ENCODE measurements around the gene CDK17. TPM values are rescaled to one million over a fixed set of nuclear protein-coding genes. Genes with fewer than 3 reads are reported as not detected.
A peak's percentile ranks its signal among the peaks of the same experiment; 100 is the strongest.
"Not testable (repeated sequence)": the region's sequence is repeated elsewhere in the genome, so short reads cannot be mapped to it uniquely, and the experiment has no call there.

CDK17 gene
- total RNA-seq, 3 donors from 2014 or later: 47.7 to 113 (median 81.0) TPM

- DNase-seq (ENCODE audit: low spot score in 2 of 2): no peak
- intact Hi-C loops (cut with DNase I; ENCODE audit: low total_unique reads): no loop called here
- no peak for TF ChIP-seq POLR2A (IDR thresholded peaks at IDR 0.05)
- no peak for TF ChIP-seq CTCF (IDR thresholded peaks at IDR 0.05)
- TF ChIP-seq POLR2AphosphoS5 (IDR thresholded peaks at IDR 0.05): no peak
- no peak overlapping the region for H3K27ac ChIP-seq
- peaks cover 0 to 6% of the 10 kb centered on the region in 2 donors for H3K4me1 ChIP-seq
- no peaks in the 10 kb centered on the region for H3K36me3 ChIP-seq
- H3K9me3 ChIP-seq: no peaks in the 10 kb centered on the region
- H3K4me3 ChIP-seq: no peak overlapping the region
- H3K27me3 ChIP-seq: no peaks in the 10 kb centered on the region
Measured at GRCh38 chr12:96327346-96327745, 72.9 kb downstream of the CDK17 start.

- no peak for DNase-seq (ENCODE audit: low spot score in 2 of 2)
- intact Hi-C loops (cut with DNase I; ENCODE audit: low total_unique reads): no loop called here
- peaks cover 0 to 6% of the 10 kb centered on the region in 2 donors for H3K4me1 ChIP-seq
- H3K4me3 ChIP-seq: no peak overlapping the region
- no peaks in the 10 kb centered on the region for H3K27me3 ChIP-seq
- H3K27ac ChIP-seq: no peak overlapping the region
- H3K36me3 ChIP-seq: no peaks in the 10 kb centered on the region
- TF ChIP-seq POLR2A (IDR thresholded peaks at IDR 0.05) (no peak), CTCF (IDR thresholded peaks at IDR 0.05) (no peak), POLR2AphosphoS5 (IDR thresholded peaks at IDR 0.05) (no peak)
- no peaks in the 10 kb centered on the region for H3K9me3 ChIP-seq
Measured at GRCh38 chr12:96326628-96327227, 73.5 kb downstream of the CDK17 start.

- intact Hi-C loops (cut with DNase I; ENCODE audit: low total_unique reads): no loop called here
- no peak for DNase-seq (ENCODE audit: low spot score in 2 of 2)
- H3K4me1 ChIP-seq: peaks cover 0 to 6% of the 10 kb centered on the region in 2 donors
- no peak overlapping the region for H3K4me3 ChIP-seq
- TF ChIP-seq POLR2A (IDR thresholded peaks at IDR 0.05): no peak
- no peak for TF ChIP-seq POLR2AphosphoS5 (IDR thresholded peaks at IDR 0.05)
- TF ChIP-seq CTCF (IDR thresholded peaks at IDR 0.05): no peak
- H3K27me3 ChIP-seq: no peaks in the 10 kb centered on the region
- H3K27ac ChIP-seq: no peak overlapping the region
- H3K36me3 ChIP-seq: no peaks in the 10 kb centered on the region
- H3K9me3 ChIP-seq: no peaks in the 10 kb centered on the region
Measured at GRCh38 chr12:96323906-96324305, 76.3 kb downstream of the CDK17 start.

- Histone ChIP-seq H3K4me3 (no peak overlapping the region), H3K36me3 (no peaks in the 10 kb centered on the region), H3K27me3 (no peaks in the 10 kb centered on the region), H3K9me3 (no peaks in the 10 kb centered on the region), H3K27ac (no peak overlapping the region), H3K4me1 (peaks cover 0 to 6% of the 10 kb centered on the region in 2 donors)
- DNase-seq (ENCODE audit: low spot score in 2 of 2): no peak
- intact Hi-C loops (cut with DNase I; ENCODE audit: low total_unique reads): no loop called here
- TF ChIP-seq POLR2A (IDR thresholded peaks at IDR 0.05): no peak
- no peak for TF ChIP-seq POLR2AphosphoS5 (IDR thresholded peaks at IDR 0.05)
- TF ChIP-seq CTCF (IDR thresholded peaks at IDR 0.05): no peak
Measured at GRCh38 chr12:96322720-96323119, 77.5 kb downstream of the CDK17 start.

GRCh38 chr12:96321941-96322340 lies 78.3 kb downstream of the CDK17 start:
- Histone ChIP-seq H3K9me3 (no peaks in the 10 kb centered on the region), H3K36me3 (no peaks in the 10 kb centered on the region), H3K4me3 (no peak overlapping the region), H3K4me1 (peaks cover 0 to 6% of the 10 kb centered on the region in 2 donors), H3K27me3 (no peaks in the 10 kb centered on the region), H3K27ac (no peak overlapping the region)
- no peak for DNase-seq (ENCODE audit: low spot score in 2 of 2)
- intact Hi-C loops (cut with DNase I; ENCODE audit: low total_unique reads): no loop called here
- TF ChIP-seq CTCF (IDR thresholded peaks at IDR 0.05) (no peak), POLR2A (IDR thresholded peaks at IDR 0.05) (no peak), POLR2AphosphoS5 (IDR thresholded peaks at IDR 0.05) (no peak)

- H3K27me3 ChIP-seq; H3K36me3 ChIP-seq; intact Hi-C loops (cut with DNase I; ENCODE audit: low total_unique reads); H3K9me3 ChIP-seq; H3K27ac ChIP-seq; H3K4me3 ChIP-seq; DNase-seq (ENCODE audit: low spot score in 2 of 2); H3K4me1 ChIP-seq: not testable (repeated sequence)
Measured at GRCh38 chr12:96317801-96318200, 82.4 kb downstream of the CDK17 start.

- intact Hi-C loops (cut with DNase I; ENCODE audit: low total_unique reads): not testable (repeated sequence)
- H3K27ac ChIP-seq: peak overlapping the region; percentile 29 to 63
Measured at GRCh38 chr12:96315741-96316481, 84.3 kb downstream of the CDK17 start.

More at GRCh38 chr12:96315741-96316481, 84.3 kb downstream of the CDK17 start:
- H3K36me3 ChIP-seq; H3K27me3 ChIP-seq; H3K9me3 ChIP-seq; DNase-seq (ENCODE audit: low spot score in 2 of 2); H3K4me1 ChIP-seq: not testable (repeated sequence)
- peak overlapping the region in 2 of 3 donors; percentile 43 to 56 for H3K4me3 ChIP-seq

Data from breast epithelium (tissue), 4 donors.